GM19025 (cell line): ENCODE data around the gene MGST2.
"Not testable (repeated sequence)": the region's sequence is repeated elsewhere in the genome, so short reads cannot be mapped to it uniquely, and the experiment has no call there.

Source experiments
- ATAC-seq: cut with Tn5 transposase; IDR thresholded peaks from one replicate; pipeline ENCODE4 v1.9.1; 2021; ENCODE audit warnings: mild to moderate bottlenecking, low read depth, moderate library complexity; ENCODE audit not compliant: unreplicated experiment

MGST2 gene

GRCh38 chr4:139698167-139698925 is 32.7 kb downstream of the MGST2 start:
- ATAC-seq: not testable (repeated sequence)

GRCh38 chr4:139700568-139700967 is 34.9 kb downstream of the MGST2 start:
- no peak for ATAC-seq

GRCh38 chr4:139704915-139705485 is 39.4 kb downstream of the MGST2 start:
- no peak for ATAC-seq

GRCh38 chr4:139709660-139710059 is 44.0 kb downstream of the MGST2 start:
- no peak for ATAC-seq

- ATAC-seq: no peak
These were observed 44.5 kb downstream of the MGST2 start for GRCh38 chr4:139710073-139710472.

GRCh38 chr4:139711461-139711860 is 45.8 kb downstream of the MGST2 start:
- ATAC-seq: no peak

GRCh38 chr4:139712882-139713281 is 47.3 kb downstream of the MGST2 start:
- no peak for ATAC-seq

GRCh38 chr4:139715746-139716391 is 50.2 kb downstream of the MGST2 start:
- no peak for ATAC-seq

- ATAC-seq: no peak
These were observed 52.7 kb downstream of the MGST2 start for GRCh38 chr4:139718358-139718757.

GRCh38 chr4:139718833-139719232 is 53.2 kb downstream of the MGST2 start:
- no peak for ATAC-seq

GRCh38 chr4:139719381-139720101 is 53.9 kb downstream of the MGST2 start:
- no peak for ATAC-seq

- no peak for ATAC-seq
These were observed 55.2 kb downstream of the MGST2 start for GRCh38 chr4:139720806-139721205.

- no peak for ATAC-seq
These were observed 56.2 kb downstream of the MGST2 start for GRCh38 chr4:139721789-139722188.

- ATAC-seq: no peak
These were observed 59.6 kb downstream of the MGST2 start for GRCh38 chr4:139725236-139725635.

- no peak for ATAC-seq
These were observed 61.0 kb downstream of the MGST2 start for GRCh38 chr4:139726615-139727014.

- ATAC-seq: no peak
These were observed 62.5 kb downstream of the MGST2 start for GRCh38 chr4:139728146-139728545.

GRCh38 chr4:139728840-139729239 is 63.2 kb downstream of the MGST2 start:
- ATAC-seq: no peak

- ATAC-seq: no peak
These were observed 67.5 kb downstream of the MGST2 start for GRCh38 chr4:139732991-139733570.

- no peak for ATAC-seq
These were observed 68.7 kb downstream of the MGST2 start for GRCh38 chr4:139734201-139734874.

- ATAC-seq: no peak
These were observed 69.3 kb downstream of the MGST2 start for GRCh38 chr4:139734875-139735380.
